HG03159 (cell line): ENCODE data around the gene SLC66A2.
"Not testable (repeated sequence)": the region's sequence is repeated elsewhere in the genome, so short reads cannot be mapped to it uniquely, and the experiment has no call there.

ENCODE experiments used
- ATAC-seq: cut with Tn5 transposase; IDR thresholded peaks from one replicate; pipeline ENCODE4 v1.9.1; 2021; ENCODE audit warnings: mild to moderate bottlenecking, moderate library complexity; ENCODE audit not compliant: unreplicated experiment

The SLC66A2 gene

DNA sequence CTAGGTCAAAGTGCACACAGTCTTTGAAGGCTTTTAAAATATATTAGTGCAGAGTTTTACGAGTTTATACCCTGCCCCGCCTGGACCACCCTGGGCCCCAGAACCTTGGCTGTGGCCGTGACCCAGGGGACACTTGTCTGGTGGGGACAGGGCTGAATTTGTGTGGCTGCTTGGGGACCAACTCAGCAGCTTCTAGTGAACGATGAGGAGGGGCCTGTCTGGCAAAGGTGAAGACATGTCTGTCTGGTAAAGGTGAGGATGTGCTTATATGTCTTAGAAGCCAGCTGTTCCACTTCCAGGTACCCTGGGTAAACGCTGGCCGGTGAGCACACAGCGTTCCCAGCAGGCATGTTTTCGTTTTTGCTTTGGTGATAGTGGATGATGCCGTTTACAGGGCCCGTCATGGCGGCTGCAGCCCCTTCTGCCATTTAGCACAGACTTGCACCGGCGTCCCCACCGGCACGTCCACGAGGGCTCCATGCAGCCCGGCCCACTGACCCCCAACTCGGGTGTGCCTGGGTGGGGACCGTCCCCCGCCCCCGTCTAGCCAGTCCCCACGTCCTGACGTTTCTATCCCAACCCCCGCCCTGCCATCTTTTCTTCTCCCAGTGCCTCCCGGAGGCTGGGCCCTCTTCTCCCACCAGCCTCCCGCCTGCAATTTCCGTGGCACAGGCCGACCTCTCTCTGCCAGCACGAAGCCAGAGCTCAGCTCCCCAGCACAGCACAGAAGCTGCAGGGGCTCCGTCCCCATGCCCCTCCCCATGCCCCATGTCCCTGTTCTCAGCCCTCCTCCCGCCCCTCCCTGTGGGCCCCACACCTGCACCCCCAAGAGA lies 67.8 kb downstream of the SLC66A2 start:
- ATAC-seq = no peak

DNA sequence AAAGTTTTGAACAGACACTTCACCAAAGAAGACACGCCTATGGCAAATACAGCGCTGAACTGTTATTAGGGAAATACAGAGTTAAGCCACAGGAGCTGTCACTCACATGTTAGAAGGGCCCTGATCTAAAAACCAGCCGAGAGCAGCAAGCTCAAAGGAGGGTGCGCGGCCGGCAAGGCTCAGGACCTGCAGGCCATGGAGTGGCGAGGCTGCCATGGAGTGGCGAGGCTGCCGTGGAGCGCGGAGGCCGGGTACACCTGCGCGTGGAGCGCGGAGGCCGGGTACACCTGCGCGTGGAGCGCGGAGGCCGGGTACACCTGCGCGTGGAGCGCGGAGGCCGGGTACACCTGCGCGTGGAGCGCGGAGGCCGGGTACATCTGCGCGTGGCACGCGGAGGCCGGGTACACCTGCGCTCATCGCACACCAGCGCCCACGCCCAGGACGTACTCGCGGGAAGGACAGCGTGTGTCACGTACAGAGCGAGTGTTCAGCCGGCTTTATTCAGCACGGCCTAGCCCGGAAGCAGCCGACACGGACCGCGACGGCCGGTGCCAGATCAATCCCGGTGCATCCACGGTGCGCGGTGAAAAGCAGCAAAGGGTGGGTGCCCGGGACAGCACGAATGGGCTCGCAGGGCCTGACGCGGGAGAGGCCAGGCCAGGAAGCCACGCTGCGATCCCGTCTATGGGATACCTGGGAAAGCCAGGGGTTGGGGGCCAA lies 68.8 kb downstream of the SLC66A2 start:
- ATAC-seq = no peak

DNA sequence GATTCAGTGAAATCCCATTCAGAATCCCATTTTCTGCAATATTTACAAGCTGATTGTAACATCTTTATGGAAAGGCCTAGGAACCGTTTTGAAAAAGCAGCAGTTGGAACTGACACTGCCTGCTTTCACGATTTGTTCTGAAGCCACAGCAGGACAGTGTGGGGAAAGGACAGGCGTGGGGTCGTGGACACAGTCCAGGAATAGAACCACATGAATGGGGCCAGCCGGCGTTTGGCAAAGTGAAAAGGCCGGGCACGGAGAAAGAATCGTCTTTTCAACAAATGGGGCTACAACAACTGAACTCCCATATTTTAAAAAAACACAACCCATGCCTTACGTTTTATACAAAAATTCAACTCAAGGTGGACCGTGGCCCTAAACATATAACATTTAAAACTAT lies 69.8 kb downstream of the SLC66A2 start:
- ATAC-seq = no peak

DNA sequence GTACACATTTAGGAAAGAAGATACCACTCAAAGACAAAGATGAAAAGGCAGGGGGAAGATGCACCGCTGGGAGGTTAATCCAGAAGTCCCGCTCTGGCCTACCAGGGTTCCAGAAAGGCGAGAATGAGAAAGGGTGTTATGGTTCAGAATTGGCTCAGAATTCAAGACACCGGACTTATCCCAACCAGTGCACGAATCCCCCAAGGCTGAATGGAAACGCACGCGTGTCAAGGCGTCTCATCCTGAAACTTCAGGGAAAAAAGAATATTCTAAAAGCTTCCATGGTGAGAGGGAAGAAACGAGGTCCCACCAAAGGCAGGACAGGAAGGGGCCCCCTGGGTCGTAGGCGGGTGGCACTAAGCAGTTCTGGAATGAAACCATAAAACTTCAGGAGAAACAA lies 71.9 kb downstream of the SLC66A2 start:
- ATAC-seq = no peak

DNA sequence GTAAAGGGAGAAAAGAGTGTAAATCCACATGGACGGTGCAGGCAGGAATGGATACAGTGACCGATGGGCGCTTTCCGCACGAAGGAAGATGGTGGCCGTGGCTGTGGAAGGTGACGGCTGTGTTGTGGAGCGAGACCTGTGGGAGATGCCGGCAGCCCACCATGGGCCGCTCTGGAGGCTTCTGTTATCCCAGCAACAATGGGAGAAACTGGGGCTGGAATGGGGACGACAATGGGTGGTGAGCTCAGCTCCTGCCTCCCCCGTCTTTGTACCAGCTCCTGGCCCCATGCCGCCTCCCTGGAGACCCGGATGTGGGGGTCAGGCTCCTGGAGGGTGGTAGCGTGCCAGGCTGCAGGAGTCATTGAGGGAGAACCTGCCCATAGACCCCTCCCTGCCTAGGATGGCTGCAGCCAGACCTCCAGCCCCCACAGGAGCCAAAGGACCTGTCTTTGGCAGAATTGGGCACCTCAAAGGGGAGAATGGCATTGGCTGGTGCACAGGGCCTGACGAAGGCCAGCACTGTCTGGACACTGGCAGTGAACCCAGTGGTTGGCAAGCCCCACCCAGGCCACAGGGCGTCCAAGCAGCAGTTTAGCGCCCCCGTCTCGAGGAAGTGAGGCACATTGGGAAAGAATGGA lies 72.6 kb downstream of the SLC66A2 start:
- ATAC-seq = no peak

DNA sequence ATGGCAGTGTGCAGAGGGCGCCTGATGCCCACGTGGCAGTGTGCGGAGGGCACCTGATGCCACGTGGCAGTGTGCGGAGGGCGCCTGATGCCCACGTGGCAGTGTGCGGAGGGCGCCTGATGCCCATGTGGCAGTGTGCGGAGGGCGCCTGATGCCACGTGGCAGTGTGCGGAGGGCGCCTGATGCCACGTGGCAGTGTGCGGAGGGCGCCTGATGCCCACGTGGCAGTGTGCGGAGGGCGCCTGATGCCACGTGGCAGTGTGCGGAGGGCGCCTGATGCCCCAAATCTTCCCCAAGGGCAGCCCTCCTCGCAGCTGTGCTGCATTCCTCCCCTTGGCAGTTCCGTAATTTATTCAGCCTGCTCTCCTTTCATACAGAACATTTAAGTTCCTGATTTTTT lies 73.2 kb downstream of the SLC66A2 start:
- not testable (repeated sequence) for ATAC-seq

DNA sequence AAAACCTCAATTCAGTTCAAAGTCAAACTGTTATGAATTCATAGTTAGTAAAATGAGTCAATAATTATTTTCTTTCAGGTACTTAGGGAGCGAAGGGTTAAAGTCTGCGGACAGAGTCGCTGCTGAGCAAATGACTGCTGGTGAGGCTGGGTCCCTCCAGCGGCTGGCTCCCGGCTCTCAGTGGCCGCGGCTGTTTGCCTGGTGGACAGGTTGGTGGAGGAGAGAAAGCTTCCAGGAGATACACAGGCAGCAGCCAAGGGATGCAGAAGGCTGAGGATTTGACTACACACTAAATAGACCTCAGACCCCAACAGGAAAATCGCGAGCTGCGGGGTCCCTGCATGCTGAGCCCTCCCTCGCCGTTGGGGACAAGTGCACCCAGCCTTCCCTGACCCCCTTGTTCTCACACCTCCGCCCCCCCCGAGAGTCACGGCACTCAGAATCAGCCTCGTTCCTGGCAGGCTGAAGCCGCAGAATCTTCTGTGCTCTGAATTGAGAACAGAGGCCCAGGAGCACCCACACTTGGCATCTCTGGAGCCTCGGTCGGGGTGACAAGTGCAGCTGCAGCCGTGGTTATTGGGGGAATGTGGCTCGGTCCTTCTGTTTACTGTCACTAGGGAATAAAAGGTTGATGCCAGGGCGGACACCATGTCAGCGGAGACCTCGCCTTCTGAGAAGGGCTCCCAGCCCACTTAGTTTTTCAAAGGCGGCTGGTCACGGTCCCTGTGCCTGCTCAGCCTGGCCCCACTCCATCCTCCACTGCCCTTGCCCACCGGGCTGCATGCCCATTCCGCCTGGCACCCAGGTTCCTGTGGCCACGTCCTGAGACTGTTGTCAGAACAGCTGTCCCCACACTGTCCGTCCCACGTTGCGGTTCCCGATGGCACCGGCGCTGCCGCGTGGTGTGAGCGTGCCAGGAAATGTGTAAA lies 74.0 kb downstream of the SLC66A2 start:
- no peak for ATAC-seq

DNA sequence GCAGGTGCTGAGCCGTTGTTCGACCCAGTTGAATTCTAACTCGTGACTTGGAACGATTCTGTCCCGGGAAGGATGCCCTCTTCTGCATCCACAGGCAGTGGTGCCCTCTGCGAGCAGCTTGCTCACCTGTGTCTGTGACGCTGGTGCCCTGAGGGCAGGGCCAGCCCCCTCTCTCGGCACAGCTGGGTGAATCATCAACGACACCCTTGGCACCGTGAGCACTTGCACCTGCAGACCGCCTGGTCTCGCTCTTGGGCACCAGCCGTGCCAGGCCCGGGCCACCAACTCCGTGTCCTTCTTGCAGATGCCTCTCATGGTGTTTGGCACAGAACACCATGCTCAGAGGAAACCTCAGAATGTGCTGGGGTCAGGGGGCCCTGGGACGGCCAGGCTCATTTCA lies 75.0 kb downstream of the SLC66A2 start:
- no peak for ATAC-seq

DNA sequence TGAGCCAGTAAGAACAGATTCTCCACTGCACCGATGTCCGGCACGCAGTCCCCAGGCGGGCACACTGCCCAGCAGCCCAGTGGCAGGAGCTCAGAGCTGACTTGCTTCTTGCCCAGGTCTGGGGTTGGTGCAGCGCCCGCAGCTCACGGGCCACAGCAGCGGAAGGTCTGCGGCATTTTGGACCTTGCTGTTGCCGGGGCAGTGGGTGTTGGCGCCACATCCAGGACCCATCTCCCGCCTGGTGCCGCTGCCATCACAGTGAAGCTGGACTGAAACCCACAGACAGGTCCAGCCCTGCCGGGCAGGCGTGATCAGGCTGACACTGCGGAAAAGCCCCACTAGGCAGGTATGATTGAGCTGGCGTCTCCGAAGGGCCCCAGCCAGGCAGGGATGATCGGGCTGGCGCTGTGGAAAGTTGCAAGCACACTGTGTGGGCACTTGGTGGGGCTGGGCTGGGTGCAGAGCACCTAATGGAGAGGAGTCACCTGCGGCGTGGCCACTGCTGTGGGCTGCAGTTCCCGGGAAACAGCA lies 75.5 kb downstream of the SLC66A2 start:
- ATAC-seq = no peak

DNA sequence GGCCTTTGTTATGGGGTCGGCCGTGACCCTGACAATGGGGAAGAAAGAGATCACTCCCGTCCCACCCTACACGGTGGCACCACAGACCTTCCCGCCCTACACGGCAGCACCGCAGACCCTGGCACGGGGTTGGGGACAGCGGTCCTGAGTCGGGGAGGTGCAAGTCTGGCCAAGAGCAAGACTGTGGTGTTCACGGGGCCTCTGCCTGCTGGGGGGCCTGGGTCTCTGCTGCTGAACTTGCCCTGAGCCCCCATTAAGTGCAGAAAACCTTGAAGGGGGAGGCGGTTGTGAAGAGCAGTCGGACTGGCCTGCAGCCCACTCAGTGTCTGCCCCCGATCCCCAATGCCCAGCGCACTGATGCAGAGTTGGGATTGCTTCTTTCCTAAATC lies 75.9 kb downstream of the SLC66A2 start:
- no peak for ATAC-seq

DNA sequence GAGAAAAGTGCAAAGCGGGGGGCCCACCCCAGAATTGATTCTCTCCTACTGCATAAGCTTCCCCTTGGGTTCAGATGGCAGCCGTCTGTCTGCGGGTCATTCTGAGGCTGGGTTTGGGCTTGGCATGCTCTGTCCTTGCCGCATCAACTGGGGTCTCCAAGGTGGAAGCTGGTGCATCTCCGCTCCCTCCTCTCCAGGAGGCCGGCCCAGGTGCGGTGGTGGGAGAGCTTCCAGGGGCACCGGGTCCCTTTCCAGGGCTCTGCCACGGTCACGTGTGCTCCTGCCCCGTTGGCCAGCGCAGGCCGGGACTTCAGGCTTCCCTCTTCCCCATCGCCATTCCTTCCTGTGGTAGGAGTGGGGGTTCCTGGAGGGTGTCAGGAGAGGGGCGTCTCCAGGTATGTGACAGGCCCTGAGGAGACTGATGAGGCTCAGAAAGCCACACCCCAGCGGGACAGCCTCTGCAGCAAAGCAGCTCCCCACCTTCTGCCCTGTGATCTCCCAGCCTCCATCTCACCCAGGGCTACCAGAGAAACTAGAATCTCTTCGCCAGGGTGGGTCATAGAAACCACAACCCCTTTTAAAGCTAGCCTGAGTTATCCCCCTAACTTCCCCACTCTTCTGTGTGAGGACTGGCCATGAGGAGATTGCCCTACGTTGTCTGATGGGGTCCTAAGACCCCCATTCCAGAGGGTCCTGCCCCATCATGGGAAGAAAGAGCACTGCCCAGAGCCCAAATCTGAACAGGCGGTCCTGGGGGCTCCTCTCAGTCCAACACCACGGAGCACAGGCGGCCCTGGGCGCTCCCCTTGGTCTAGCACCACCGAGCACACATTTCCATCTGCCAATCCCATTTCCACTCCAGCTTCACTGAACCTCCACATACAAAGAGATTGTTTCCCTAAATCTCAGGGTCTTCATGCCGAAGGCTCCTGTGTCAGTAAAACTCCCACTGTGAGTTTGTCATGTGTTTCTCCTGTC lies 76.6 kb downstream of the SLC66A2 start:
- no peak for ATAC-seq

DNA sequence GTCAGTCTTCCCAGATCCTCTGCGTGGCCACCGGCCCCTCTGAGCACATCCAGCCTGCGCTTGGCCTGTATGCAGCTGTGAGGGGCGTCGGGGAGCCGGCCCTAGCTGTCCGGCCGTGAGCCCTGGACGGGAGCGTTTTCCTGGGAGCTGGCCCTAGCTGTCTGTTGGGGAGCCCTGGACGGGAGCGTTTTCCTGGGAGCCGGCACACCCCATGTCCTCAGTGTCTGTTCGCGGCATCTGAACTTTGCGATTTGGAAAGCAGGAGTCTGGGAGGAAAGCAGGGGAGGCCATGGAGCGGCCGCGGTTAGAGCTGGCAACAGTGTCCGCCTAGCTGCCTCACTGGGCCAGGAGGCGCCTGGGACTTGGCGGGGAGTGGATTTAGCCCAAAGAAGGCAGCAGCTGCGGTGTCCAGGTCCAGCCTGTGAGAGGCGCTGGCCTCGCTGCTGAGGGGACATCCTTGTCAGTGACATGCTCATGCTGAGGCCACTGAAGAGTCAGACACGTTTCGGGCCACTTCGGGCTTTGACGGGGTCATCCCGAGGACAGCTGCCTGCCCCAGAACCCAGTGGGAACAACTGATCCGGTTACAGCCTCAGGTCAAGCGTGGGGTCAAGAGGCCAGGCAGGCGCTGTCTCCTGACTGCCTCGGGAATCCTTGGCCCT lies 77.9 kb downstream of the SLC66A2 start:
- ATAC-seq = no peak

DNA sequence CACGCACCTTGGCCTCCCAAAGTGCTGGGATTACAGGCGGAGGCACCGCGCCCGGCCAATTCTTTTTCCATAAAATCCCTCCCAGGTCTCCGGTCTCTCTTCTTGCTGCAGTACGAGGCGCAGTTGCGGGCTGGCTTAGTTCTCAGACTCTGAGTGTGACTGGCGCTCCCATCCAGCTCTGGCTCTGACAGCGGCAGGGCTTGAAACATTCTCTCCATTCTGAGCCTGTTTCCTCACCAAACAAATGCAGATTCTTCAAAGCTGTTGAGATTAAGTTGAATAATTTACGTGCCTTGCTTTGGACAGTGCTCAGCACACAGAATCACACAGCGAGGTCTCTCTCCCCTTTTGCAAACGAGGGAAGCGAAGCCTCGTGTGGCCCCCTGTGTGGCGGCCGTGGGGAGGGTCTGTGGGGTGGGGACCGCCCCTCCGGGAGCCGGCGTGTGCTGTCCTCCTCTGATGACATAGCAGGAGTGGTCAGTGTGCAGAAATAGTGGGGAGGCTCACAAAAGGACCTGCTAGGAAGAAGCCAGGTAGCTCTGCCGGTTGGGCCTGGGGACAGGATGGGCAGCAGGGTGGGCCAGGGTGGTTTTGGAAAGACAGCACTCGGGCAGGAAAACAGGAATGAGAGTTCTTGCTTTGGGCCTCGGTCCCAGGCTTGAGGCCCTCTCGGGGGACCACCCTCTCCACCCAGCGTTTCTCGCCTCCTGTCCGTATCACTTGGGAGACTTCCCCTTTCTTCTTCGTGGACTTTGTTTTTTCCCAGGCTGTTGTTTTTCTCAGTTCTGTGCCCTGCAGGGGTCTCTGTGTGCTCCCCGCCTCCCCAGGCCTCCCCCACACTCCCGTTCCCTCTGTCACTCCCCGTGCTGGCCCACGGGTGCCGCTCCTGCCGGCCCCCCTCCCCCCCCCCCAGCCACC lies 78.7 kb downstream of the SLC66A2 start:
- no peak for ATAC-seq

DNA sequence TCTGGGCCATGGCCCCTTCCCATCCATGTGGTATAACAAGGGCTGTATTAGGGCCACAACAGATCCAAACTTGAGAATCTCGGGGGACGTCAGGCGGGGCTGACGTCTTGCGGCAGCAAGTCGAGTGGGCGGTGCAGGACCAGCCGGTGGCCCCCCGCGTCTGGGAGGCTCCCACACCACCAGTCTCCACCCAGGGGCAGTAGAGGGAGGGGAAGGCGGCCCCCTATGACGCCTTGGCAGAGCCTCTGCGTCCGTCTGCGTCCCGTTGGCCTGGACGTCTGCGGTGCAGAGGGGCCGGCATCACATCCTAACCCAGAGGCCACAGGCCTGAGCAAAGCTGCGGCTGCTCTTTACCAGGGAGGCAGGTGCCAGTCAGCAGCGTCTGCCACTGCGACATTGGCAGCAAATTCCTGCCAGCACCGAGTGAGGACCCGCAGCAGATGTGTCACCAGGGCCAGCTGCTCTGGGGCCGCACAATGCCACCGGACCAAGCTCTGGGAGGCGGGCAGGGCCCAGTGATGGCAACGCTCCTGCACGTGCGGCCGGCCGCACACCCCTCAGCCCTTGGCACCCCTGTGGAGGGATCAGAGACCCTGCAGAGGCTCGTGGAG lies 79.9 kb downstream of the SLC66A2 start:
- ATAC-seq = no peak

DNA sequence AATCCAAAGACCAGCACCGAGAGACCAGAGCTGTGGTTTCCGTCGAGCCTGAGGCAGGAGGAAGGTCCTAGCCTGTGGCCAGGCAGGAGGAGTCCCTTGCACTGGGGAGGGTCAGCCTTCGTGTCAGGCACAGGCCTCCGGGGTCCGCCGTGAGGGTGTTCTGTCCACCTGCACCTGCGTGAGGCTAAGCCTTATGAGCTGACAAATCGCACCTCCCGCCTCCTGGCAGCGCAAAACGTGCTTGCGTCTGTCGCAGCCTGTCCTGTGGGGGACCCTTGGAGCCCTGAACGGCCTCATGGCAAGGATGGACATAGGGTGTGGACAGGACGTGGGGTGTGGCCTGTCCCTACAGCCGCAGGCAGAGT lies 80.4 kb downstream of the SLC66A2 start:
- no peak for ATAC-seq

DNA sequence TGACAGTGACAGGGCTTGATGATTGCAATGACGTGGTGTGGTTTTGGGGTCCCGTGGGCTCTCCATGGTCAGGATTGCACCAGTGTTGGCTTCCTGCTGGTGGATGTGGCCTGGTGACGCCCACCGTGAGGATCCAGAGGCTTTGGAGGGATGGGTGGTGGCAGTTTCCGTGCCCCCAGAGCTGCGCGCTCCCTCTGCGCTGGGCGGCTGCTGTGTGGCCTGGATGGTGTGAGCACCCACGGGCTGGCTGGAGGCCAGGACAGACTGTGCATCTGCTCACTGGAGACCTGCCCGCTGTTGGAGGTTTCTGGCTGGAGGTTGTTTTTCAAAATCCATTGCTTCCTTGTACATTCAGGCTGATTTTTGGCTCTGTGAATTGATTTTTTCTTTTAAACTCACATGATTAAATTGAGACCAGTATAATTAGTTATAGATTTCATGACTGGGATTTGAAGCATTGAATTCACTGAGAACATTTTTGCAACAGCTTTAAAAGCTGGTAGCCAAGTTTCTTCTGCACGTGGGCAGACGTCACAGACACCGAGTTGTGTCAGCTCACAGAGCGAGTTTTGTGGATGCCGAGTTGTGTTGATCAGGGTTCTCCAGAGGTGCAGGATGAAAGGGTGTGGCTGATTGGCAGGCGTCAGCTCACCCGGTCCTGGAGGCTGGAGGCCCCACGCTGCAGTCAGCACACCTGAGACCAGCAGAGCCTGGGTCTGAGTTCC lies 81.0 kb downstream of the SLC66A2 start:
- no peak for ATAC-seq
